Skeletal muscle tissue (tissue), 4 donors: ENCODE measurements around the gene CXCL11. TPM values are rescaled to one million over a fixed set of nuclear protein-coding genes. Genes with fewer than 3 reads are reported as not detected.

Experiments
- H3K27ac ChIP-seq: one replicate; pipeline ENCODE4 v1.7.0; 2013; ENCODE audit warnings: mild to moderate bottlenecking, low read depth, low read length, inconsistent platforms
- H3K27me3 ChIP-seq, 3 donors: one replicate each; pipeline ENCODE4 v1.7.0; 2013; ENCODE audit warnings: low read length in 3 of 3; ENCODE audit not compliant: control insufficient read depth in 3 of 3, insufficient read depth in 3 of 3
- H3K36me3 ChIP-seq, 3 donors: one replicate each; pipeline ENCODE4 v1.7.0; 2013; ENCODE audit warnings: low read length in 3 of 3; ENCODE audit not compliant: control insufficient read depth in 3 of 3, insufficient read depth in 3 of 3
- H3K4me1 ChIP-seq, 3 donors: one replicate each; pipeline ENCODE4 v1.7.0; 2013; ENCODE audit warnings: low read length in 3 of 3, mild to moderate bottlenecking in 3 of 3; ENCODE audit not compliant: control insufficient read depth in 3 of 3, insufficient read depth in 3 of 3
- H3K4me3 ChIP-seq, 3 donors: one replicate each; pipeline ENCODE4 v1.7.0; 2013; ENCODE audit warnings: low read length in 3 of 3
- H3K9ac ChIP-seq, 3 donors: one replicate each; pipeline ENCODE4 v1.7.0; 2013; ENCODE audit warnings: low read length in 3 of 3, mild to moderate bottlenecking in 3 of 3, moderate library complexity in 2 of 3, low read depth in 1 of 3
- H3K9me3 ChIP-seq, 3 donors: one replicate each; pipeline ENCODE4 v1.7.0; 2013; ENCODE audit warnings: low read length in 3 of 3; ENCODE audit not compliant: control insufficient read depth in 3 of 3
- total RNA-seq: library from RNA; depleted of rRNA; stranded (reverse); fragments of >200 nt; gene quantifications from one replicate; pipeline ENCODE4 v1.2.3, GENCODE V29; 2014
- donor health status: Osteomylitis.

CXCL11 gene
- total RNA-seq, result 0.52 TPM

GRCh38 chr4:76035799-76036380 is at the start of gene CXCL11:
Gene CXCL11 (minus strand): TSS chr4:76036070. CDS start chr4:76035987, 83 bp downstream.
- no peak within 1 kb of the TSS for H3K9ac ChIP-seq
- H3K27ac ChIP-seq, result no peak within 1 kb of the TSS
- peaks cover 0 to 3% (median 2%) of the 10 kb centered on the region in 3 donors for H3K27me3 ChIP-seq
- no peak within 1 kb of the TSS for H3K4me3 ChIP-seq
- no peaks in the 10 kb centered on the region for H3K36me3 ChIP-seq
- no peaks in the 10 kb centered on the region for H3K4me1 ChIP-seq
- no peaks in the 10 kb centered on the region for H3K9me3 ChIP-seq

- Histone ChIP-seq H3K27ac (peak overlapping the region; percentile 71), H3K36me3 (no peaks in the 10 kb centered on the region), H3K9me3 (no peaks in the 10 kb centered on the region), H3K9ac (peak overlapping the region in 1 of 3 donors; percentile 1), H3K27me3 (no peaks in the 10 kb centered on the region), H3K4me3 (peak overlapping the region in 1 of 3 donors; percentile 1), H3K4me1 (peaks cover 36 to 64% (median 48%) of the 10 kb centered on the region in 3 donors)
Measured at GRCh38 chr4:76084542-76084941, 48.7 kb upstream of the CXCL11 start.

- H3K27me3 ChIP-seq, result no peaks in the 10 kb centered on the region
- no peak overlapping the region for H3K4me3 ChIP-seq
- no peaks in the 10 kb centered on the region for H3K9me3 ChIP-seq
- no peak overlapping the region for H3K9ac ChIP-seq
- peaks cover 34 to 55% (median 45%) of the 10 kb centered on the region in 3 donors for H3K4me1 ChIP-seq
- H3K27ac ChIP-seq, result peak overlapping the region; percentile 71
- no peaks in the 10 kb centered on the region for H3K36me3 ChIP-seq
Measured at GRCh38 chr4:76083386-76083988, 47.6 kb upstream of the CXCL11 start.

GRCh38 chr4:76078033-76078613 is 42.3 kb upstream of the CXCL11 start:
- H3K27ac ChIP-seq, result peak overlapping the region; percentile 70
- peak overlapping the region in 2 of 3 donors; percentile 32 to 71 for H3K4me3 ChIP-seq

GRCh38 chr4:76074993-76075600 is 39.2 kb upstream of the CXCL11 start:
- Histone ChIP-seq H3K4me1 (peaks cover 3 to 19% (median 17%) of the 10 kb centered on the region in 3 donors), H3K27ac (peak overlapping the region; percentile 83), H3K36me3 (no peaks in the 10 kb centered on the region), H3K9ac (peak overlapping the region; percentile 72 to 89 (median 76)), H3K9me3 (no peaks in the 10 kb centered on the region), H3K4me3 (peak overlapping the region; percentile 59 to 85 (median 72)), H3K27me3 (no peaks in the 10 kb centered on the region)

More at GRCh38 chr4:76078033-76078613, 42.3 kb upstream of the CXCL11 start:
- Histone ChIP-seq H3K4me1 (peaks cover 3 to 31% (median 23%) of the 10 kb centered on the region in 3 donors), H3K9me3 (no peaks in the 10 kb centered on the region), H3K36me3 (no peaks in the 10 kb centered on the region), H3K9ac (peak overlapping the region; percentile 28 to 55 (median 40)), H3K27me3 (no peaks in the 10 kb centered on the region)

- H3K36me3 ChIP-seq, result no peaks in the 10 kb centered on the region
- H3K4me3 ChIP-seq, result peak within 1 kb of the TSS; percentile 59 to 85 (median 72)
- H3K27me3 ChIP-seq, result no peaks in the 10 kb centered on the region
- peak within 1 kb of the TSS; percentile 72 to 89 (median 76) for H3K9ac ChIP-seq
- peaks cover 3 to 19% (median 17%) of the 10 kb centered on the region in 3 donors for H3K4me1 ChIP-seq
- peak within 1 kb of the TSS; percentile 83 for H3K27ac ChIP-seq
- H3K9me3 ChIP-seq, result no peaks in the 10 kb centered on the region
Measured at GRCh38 chr4:76074468-76074867, 38.6 kb upstream of the CXCL11 start, which contains the start of gene ART3. Gene ART3 (plus strand): TSS chr4:76074709. CDS start chr4:76075890, 1,181 bp downstream.

GRCh38 chr4:76072760-76073159 is 36.9 kb upstream of the CXCL11 start:
- H3K36me3 ChIP-seq, result no peaks in the 10 kb centered on the region
- no peaks in the 10 kb centered on the region for H3K27me3 ChIP-seq
- no peak overlapping the region for H3K4me3 ChIP-seq
- H3K4me1 ChIP-seq, result peaks cover 3 to 13% (median 13%) of the 10 kb centered on the region in 3 donors
- H3K9ac ChIP-seq, result no peak overlapping the region
- H3K27ac ChIP-seq, result no peak overlapping the region
- no peaks in the 10 kb centered on the region for H3K9me3 ChIP-seq

- no peaks in the 10 kb centered on the region for H3K9me3 ChIP-seq
- H3K4me3 ChIP-seq, result no peak overlapping the region
- no peaks in the 10 kb centered on the region for H3K36me3 ChIP-seq
- no peaks in the 10 kb centered on the region for H3K27me3 ChIP-seq
- H3K9ac ChIP-seq, result no peak overlapping the region
- no peak overlapping the region for H3K27ac ChIP-seq
- H3K4me1 ChIP-seq, result peaks cover 0 to 3% (median 3%) of the 10 kb centered on the region in 3 donors
Measured at GRCh38 chr4:76067652-76068286, 31.9 kb upstream of the CXCL11 start.

- H3K27me3 ChIP-seq, result no peaks in the 10 kb centered on the region
- H3K27ac ChIP-seq, result no peak overlapping the region
- H3K4me3 ChIP-seq, result no peak overlapping the region
- H3K36me3 ChIP-seq, result no peaks in the 10 kb centered on the region
- no peak overlapping the region for H3K9ac ChIP-seq
- no peaks in the 10 kb centered on the region for H3K4me1 ChIP-seq
- H3K9me3 ChIP-seq, result no peaks in the 10 kb centered on the region
Measured at GRCh38 chr4:76066546-76066945, 30.7 kb upstream of the CXCL11 start.
